GM12864 (cell line): ENCODE results near the gene BICRA.
"Not testable (repeated sequence)": the region's sequence is repeated elsewhere in the genome, so short reads cannot be mapped to it uniquely, and the experiment has no call there.

Source experiments
- DNase-seq: peaks from one replicate; pipeline ENCODE4 v3.0.0-alpha.2; 2011; ENCODE audit warnings: low read depth
- H3K4me3 ChIP-seq: 2 replicates; pipeline ENCODE4 v1.5.1; 2011; ENCODE audit warnings: mild to moderate bottlenecking, low read depth, low read length, control low read depth
- TF ChIP-seq, protein P1 (sequence below): IDR thresholded peaks from 2 replicates; pipeline ENCODE4 v1.5.1; 2011; ENCODE audit warnings: low read depth, mild to moderate bottlenecking, moderate library complexity, low read length, control low read depth, inconsistent platforms; ENCODE audit errors: missing control alignments

Gene BICRA

DNA sequence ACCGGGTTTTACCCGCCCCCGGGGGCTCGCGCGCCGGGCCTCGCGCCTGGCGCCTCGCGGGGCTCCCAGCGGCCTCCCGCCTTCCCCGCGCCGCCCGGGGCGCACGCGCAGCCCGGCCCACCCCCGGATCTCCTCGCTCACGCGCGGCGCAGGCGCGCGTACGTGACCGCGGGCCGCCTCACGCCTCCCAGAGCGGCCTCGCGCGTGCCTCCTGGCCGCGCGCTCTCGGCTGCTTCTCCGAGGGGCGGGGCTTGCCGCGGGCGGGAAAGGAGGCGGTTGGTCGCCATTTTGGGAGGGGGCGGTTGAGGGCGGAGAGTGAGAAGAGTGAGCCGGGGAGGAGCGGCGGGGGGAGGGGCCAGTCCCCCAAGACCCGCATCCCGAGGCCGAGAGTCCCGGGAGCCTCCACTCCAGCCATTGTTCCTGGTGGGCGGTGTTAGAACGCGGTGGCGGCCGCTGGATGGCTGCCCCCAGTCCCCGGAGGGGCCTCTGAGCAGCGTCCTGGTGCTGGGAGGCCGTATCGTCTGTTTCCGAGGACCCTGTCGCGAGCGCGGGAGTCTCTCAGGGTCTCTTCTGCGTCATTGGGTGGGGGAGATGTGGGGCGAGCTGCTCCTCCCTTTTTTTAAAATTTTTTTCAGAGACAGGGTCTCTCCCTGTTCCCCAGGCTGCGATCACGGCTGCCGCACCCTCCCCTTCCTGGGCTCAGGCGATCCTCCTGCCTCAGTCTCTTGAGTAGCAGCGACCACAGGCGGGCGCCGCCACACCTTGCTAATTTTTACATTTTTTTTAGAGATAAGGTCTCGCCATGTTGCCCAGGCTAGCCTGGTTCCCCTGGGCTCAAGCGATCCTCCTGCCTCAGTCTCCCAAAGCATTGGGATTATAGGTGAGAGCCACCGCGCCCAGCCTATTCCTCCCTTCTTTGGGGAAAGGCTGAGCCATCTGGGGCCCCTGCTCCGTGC is 35.6 kb upstream of the BICRA start, which contains the start of gene ZNF541:
TSS of gene ZNF541 (minus strand) at position 78 of the 956 bp plus-strand sequence. CDS start 17,292 bp downstream, outside the sequence.
- TF ChIP-seq, protein P1, sequence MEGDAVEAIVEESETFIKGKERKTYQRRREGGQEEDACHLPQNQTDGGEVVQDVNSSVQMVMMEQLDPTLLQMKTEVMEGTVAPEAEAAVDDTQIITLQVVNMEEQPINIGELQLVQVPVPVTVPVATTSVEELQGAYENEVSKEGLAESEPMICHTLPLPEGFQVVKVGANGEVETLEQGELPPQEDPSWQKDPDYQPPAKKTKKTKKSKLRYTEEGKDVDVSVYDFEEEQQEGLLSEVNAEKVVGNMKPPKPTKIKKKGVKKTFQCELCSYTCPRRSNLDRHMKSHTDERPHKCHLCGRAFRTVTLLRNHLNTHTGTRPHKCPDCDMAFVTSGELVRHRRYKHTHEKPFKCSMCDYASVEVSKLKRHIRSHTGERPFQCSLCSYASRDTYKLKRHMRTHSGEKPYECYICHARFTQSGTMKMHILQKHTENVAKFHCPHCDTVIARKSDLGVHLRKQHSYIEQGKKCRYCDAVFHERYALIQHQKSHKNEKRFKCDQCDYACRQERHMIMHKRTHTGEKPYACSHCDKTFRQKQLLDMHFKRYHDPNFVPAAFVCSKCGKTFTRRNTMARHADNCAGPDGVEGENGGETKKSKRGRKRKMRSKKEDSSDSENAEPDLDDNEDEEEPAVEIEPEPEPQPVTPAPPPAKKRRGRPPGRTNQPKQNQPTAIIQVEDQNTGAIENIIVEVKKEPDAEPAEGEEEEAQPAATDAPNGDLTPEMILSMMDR: no peak
- DNase-seq: no peak
- H3K4me3 ChIP-seq: no peak within 1 kb of the TSS

- TF ChIP-seq, protein P1: no peak
- no peak for DNase-seq
- no peak overlapping the region for H3K4me3 ChIP-seq
These were observed 28.5 kb upstream of the BICRA start for GRCh38 chr19:47580397-47580796.

DNA sequence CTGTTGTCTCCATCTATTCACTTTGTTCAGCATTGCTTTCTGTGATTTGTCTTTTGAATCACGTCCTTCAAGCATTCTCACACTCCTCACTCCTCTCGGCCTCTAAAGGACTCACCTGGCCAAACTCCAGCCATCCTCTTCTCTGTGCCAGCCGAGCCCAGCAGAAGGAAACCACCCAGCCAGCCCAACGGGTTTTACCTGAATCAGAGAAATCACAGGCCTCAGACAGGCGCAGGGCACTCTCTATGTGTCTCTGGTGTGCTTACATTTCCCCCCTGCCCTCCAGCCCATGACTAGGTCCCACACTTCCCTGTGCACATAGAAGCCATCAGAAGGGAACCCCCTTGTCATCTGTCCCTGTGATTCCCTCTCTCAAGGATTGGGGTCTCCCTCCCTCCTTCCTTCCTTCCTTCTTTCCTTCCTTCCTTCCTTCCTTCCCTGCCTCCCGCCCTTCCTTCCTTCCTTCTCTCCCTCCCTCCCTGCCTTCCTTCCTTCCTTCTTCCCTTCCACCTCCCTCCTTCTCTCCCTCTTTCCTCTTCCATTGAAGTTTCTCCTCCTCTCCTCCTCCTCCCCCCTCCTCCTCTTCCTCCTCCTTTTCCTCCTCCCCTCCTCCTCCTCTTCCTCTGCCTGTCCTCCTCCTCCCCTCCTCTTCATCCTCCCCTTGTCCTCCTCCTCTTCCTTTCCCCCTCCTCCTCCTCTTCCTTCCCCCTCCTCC is 27.2 kb upstream of the BICRA start:
- DNase-seq: no peak
- TF ChIP-seq, protein P1: no peak
- no peak overlapping the region for H3K4me3 ChIP-seq

GRCh38 chr19:47582320-47582909 is 26.5 kb upstream of the BICRA start:
- DNase-seq: no peak
- H3K4me3 ChIP-seq: no peak overlapping the region
- TF ChIP-seq, protein P1: no peak

DNA sequence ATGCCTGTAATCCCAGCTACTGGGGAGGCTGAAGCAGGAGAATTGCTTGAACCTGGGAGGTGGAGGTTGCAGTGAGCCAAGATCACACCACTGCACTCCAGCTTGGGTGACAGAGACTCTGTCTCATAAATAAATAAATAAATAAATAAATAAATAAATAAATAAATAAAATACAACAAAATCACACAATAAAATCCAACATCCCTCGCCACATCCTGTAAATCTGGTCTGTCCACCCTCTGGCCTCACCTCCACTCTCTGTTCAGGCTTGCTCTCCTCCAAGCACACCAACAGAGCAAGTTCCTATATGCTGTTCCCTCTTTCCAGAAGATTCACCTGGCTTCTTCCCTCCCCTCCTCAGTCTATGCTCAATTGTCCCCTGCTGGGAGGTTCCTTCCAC is 25.8 kb upstream of the BICRA start:
- not testable (repeated sequence) for H3K4me3 ChIP-seq, DNase-seq

- no peak for DNase-seq
- H3K4me3 ChIP-seq: no peak overlapping the region
- TF ChIP-seq, protein P1: no peak
These were observed 21.6 kb upstream of the BICRA start for GRCh38 chr19:47587295-47587694.

DNA sequence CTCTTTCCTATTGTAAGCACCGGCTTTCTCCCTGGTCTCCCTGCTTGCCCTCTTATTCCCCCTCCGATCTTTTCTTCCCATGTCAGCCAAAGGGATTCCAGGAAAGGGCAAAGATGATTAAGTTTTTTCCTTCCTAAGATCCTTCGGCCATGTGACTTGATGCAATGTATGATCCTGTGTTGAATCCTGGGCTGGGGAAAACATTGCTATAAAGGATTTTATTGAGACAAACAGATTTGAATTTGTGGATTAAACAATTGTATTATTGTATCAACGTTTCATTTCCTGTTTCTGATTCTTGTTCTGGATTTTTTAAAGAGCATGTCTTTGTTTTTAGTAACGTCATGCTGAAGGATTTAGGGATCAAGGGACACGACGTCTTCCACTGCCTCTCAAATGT is 19.1 kb upstream of the BICRA start:
- TF ChIP-seq, protein P1: no peak
- no peak overlapping the region for H3K4me3 ChIP-seq
- DNase-seq: no peak
